ENCODE measurements around the gene LMNTD2.
"Not testable (repeated sequence)": the region's sequence is repeated elsewhere in the genome, so short reads cannot be mapped to it uniquely, and the experiment has no call there.

Gene LMNTD2

DNA sequence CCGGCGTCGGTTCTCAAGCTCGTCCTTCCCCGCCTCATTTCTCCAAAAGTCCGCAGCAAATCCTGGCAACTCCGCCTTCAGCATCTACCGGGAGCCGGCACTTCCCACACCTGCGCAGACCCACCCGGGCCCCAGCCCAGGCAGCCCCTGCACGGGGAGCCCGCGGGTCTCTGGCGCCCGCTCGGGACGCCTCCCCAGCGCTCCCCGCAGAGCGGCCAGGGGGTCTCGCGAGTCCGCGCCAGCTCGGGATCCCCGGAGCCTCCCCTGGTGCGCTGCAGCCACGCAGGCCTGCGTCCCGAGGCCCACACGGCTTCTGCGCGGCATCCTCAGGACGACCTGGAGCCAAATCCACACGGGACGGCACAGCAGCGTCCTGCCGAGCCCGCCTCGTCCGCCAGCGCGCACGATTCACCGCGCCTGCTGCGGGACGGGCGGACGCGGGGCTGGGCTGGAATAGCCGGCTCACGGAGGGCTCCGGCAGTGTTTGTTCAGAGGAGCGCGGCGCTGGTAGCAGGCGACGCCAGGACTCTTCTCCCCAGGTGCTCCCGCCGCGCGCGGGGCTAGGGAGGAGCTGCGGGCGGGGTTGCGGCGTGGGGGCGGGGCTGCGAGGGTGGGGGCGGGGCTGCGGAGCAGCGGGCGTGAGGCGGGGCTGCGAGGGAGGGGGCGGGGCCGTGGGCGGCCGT is 14.9 kb upstream of the LMNTD2 start:
- Histone ChIP-seq H3K27ac (ENCODE audit: low read depth, low read length) (no peak overlapping the region), H3K9me3 (ENCODE audit: insufficient read depth, low read depth, low read length) (no peaks in the 10 kb centered on the region), H3K4me3 (ENCODE audit: low read length) (peak overlapping the region; percentile 77), H3K4me1 (ENCODE audit: insufficient read depth, low read length) (peaks cover 9% of the 10 kb centered on the region; the same call in 1 of the 2 replicates), H3K27me3 (ENCODE audit: insufficient read depth, low read length) (peaks cover 22% of the 10 kb centered on the region), H3K9ac (ENCODE audit: low read depth, low read length) (peak overlapping the region; percentile 66; the same call in 1 of the 2 replicates), H3K36me3 (ENCODE audit: insufficient read depth, low read length) (peaks cover 6% of the 10 kb centered on the region; the same call in 1 of the 2 replicates)
- WGBS, result 1% methylated on average over 75 of the region's 81 CpGs

DNA sequence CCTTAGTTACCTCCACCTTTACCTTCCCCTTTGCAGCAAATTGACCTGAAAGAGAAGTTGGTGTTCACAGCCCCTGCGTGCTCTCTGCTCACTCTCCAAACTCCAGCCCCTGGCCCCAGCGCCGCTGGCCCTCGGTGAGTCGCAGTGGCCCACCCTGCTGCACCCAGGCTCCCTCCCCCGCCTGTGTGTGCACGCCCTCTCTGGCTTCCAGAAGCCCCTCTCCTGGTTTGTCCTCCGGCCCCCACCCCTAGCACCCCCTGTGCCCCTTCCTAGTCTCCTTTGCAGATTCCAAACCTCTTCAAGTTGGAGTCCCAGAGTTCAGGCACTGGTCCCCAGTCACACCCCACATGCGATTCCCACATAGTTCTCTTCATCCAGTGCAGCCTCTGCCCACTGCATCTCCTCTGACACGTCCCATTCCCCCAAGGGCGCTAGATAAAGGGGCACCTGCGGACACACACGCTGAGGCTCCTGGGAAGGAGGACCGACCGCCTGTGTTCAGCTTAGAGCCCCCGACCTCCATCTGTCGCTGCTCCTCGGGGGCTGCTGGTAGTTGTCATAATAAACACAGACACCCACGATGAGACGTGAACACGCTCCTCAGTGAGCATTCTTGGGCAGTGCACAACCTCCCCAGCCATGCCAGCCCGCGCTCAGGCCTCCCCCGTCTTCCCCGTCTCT is 14.2 kb upstream of the LMNTD2 start:
- Histone ChIP-seq H3K27ac (ENCODE audit: low read depth, low read length) (no peak overlapping the region), H3K9me3 (ENCODE audit: insufficient read depth, low read depth, low read length) (no peaks in the 10 kb centered on the region), H3K4me3 (ENCODE audit: low read length) (peak overlapping the region; percentile 77), H3K4me1 (ENCODE audit: insufficient read depth, low read length) (peaks cover 9% of the 10 kb centered on the region; the same call in 1 of the 2 replicates), H3K36me3 (ENCODE audit: insufficient read depth, low read length) (peaks cover 6% of the 10 kb centered on the region; the same call in 1 of the 2 replicates), H3K27me3 (ENCODE audit: insufficient read depth, low read length) (peaks cover 22% of the 10 kb centered on the region), H3K9ac (ENCODE audit: low read depth, low read length) (peak overlapping the region; percentile 66; the same call in 1 of the 2 replicates)
- 16% methylated on average over 25 of the region's 25 CpGs for WGBS

DNA sequence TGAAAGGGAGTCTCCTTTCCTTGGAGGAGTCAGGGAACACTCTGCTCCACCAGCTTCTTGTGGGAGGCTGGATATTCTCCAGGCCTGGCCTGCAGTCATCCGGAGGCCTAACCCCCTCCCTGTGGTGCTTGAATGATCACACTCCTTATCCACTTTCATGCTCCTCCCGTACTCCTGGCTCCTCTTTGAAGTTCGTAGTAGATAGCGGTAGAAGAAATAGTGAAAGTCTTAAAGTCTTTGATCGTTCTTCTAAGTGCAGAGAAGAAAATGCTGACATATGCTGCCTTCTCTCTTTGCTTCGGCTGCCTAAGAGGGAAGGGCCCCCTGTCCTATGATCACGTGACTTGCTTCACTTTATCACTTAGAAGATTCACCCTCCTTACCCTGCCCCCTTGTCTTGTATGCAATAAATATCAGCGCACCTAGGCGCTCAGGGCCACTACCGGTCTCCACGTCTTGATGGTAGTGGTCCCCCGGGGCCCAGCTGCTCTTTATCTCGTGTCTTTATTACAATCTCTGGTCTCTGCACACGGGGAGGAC is 13.6 kb upstream of the LMNTD2 start:
- H3K9ac ChIP-seq (ENCODE audit: low read depth, low read length), result not testable (repeated sequence)

DNA sequence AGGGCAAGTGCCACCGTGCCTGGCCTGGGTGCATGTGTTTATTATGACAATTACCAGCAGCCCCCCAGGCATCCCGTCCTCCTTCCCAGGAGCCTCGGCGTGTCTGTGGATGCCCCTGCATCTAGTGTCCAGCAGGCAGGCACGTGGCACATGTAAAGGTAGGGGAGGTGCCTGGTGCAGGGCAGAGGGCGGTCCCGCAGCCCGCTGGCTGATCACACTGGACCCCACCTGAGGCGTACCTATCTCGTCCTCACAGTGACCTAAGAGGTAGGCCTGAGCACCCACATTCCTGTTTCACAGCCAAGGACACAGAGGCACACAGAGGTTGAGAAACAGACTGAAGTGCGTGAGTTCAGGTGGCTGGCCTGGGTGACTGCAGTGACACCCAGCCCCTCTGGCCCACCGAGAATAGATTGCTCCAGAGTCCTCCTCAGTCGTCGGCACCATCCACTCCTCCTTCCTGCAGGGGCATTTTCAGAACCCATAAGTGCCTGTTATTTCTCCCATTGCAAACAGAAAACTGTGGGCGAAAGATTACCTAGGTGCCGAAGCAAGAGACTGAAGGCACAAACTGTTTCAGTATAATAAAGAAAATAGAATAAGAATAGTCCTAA is 12.7 kb upstream of the LMNTD2 start:
- Histone ChIP-seq H3K9me3 (ENCODE audit: insufficient read depth, low read depth, low read length) (no peaks in the 10 kb centered on the region), H3K36me3 (ENCODE audit: insufficient read depth, low read length) (peaks cover 2% of the 10 kb centered on the region; the same call in 1 of the 2 replicates), H3K4me3 (ENCODE audit: low read length) (no peak overlapping the region), H3K27me3 (ENCODE audit: insufficient read depth, low read length) (peaks cover 22% of the 10 kb centered on the region), H3K9ac (ENCODE audit: low read depth, low read length) (no peak overlapping the region), H3K27ac (ENCODE audit: low read depth, low read length) (no peak overlapping the region), H3K4me1 (ENCODE audit: insufficient read depth, low read length) (peaks cover 9% of the 10 kb centered on the region; the same call in 1 of the 2 replicates)
- 92% methylated on average over 15 of the region's 16 CpGs for WGBS

More for the DNA sequence above, 13.6 kb upstream of the LMNTD2 start:
- H3K27me3 ChIP-seq (ENCODE audit: insufficient read depth, low read length), result peaks cover 22% of the 10 kb centered on the region
- H3K4me1 ChIP-seq (ENCODE audit: insufficient read depth, low read length); H3K9me3 ChIP-seq (ENCODE audit: insufficient read depth, low read depth, low read length); H3K4me3 ChIP-seq (ENCODE audit: low read length); H3K36me3 ChIP-seq (ENCODE audit: insufficient read depth, low read length); H3K27ac ChIP-seq (ENCODE audit: low read depth, low read length): not testable (repeated sequence)
- WGBS, result 58% methylated on average over 13 of the region's 14 CpGs

DNA sequence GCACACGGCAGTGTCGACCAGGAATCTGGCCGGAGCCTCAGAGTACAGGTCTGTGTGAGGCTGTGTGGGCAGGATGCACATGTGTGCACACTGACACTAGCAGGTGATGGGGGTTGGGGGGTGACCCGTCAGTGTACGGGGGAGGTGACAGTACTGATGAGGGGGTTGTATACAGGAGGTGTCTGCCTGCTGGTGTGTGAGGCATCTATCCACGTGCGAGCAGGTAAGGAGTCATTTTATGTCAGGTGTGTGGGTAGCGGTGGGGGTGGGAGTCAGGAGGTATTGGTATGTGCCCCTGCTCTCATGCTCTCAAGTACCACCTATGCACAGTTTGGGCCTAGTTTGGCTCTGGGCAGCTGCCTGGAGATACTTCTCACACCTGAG is 11.3 kb upstream of the LMNTD2 start:
- no peak overlapping the region for H3K27ac ChIP-seq (ENCODE audit: low read depth, low read length)
- peaks cover 9% of the 10 kb centered on the region; the same call in 1 of the 2 replicates for H3K4me1 ChIP-seq (ENCODE audit: insufficient read depth, low read length)
- 0 out of 2 replicates have a peak, but pooled peaks cover 2% of the 10 kb centered on the region for H3K36me3 ChIP-seq (ENCODE audit: insufficient read depth, low read length)
- no peak overlapping the region for H3K9ac ChIP-seq (ENCODE audit: low read depth, low read length)
- H3K9me3 ChIP-seq (ENCODE audit: insufficient read depth, low read depth, low read length), result no peaks in the 10 kb centered on the region
- peaks cover 22% of the 10 kb centered on the region for H3K27me3 ChIP-seq (ENCODE audit: insufficient read depth, low read length)
- 67% methylated on average over 8 of the region's 8 CpGs for WGBS
- no peak overlapping the region for H3K4me3 ChIP-seq (ENCODE audit: low read length)

DNA sequence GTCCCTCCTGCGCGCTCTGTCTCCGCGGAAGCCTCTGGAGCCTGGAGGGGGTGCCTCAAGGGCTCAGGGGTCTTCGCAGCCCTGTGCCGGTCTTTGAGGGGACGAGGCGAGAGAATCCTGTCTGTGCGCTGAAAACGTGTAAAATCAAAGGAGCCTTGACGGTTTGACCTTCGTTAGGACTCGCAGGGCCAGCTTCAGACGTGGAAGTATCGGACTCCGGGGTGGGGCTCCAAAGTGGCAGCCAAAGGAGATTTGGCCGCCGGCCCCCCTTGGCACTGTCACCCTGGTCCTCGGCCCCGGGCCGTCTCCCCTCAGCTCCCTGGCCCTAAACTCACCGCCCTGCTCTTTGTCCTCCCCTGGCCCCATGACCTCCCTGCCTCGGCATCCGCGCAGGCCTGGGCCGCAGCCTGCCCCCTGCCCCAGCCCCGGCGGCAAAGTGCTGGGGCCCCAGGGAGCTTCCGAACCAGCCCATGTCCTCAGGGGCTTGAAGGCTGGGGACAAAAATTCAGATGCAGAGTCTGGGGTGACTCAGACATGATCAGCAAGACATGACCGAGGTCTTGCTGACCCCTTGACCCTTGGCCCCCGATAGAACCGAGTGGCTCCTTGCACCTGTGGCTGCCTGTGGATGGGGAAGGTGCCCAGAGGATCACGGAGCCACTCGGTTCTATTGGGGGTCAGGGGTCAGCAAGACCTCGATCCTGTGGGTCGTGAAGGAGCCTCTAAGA is 8.8 kb upstream of the LMNTD2 start:
- peak overlapping the region; percentile 66 for H3K9ac ChIP-seq (ENCODE audit: low read depth, low read length)
- peaks cover 12% of the 10 kb centered on the region for H3K4me1 ChIP-seq (ENCODE audit: insufficient read depth, low read length)
- H3K27me3 ChIP-seq (ENCODE audit: insufficient read depth, low read length), result peaks cover 9% of the 10 kb centered on the region
- no peak overlapping the region for H3K27ac ChIP-seq (ENCODE audit: low read depth, low read length)
- WGBS, result 48% methylated on average over 36 of the region's 36 CpGs
- 0 out of 2 replicates have a peak, but pooled peaks cover 3% of the 10 kb centered on the region for H3K36me3 ChIP-seq (ENCODE audit: insufficient read depth, low read length)
- H3K9me3 ChIP-seq (ENCODE audit: insufficient read depth, low read depth, low read length), result no peaks in the 10 kb centered on the region
- peak overlapping the region; percentile 65 for H3K4me3 ChIP-seq (ENCODE audit: low read length)

DNA sequence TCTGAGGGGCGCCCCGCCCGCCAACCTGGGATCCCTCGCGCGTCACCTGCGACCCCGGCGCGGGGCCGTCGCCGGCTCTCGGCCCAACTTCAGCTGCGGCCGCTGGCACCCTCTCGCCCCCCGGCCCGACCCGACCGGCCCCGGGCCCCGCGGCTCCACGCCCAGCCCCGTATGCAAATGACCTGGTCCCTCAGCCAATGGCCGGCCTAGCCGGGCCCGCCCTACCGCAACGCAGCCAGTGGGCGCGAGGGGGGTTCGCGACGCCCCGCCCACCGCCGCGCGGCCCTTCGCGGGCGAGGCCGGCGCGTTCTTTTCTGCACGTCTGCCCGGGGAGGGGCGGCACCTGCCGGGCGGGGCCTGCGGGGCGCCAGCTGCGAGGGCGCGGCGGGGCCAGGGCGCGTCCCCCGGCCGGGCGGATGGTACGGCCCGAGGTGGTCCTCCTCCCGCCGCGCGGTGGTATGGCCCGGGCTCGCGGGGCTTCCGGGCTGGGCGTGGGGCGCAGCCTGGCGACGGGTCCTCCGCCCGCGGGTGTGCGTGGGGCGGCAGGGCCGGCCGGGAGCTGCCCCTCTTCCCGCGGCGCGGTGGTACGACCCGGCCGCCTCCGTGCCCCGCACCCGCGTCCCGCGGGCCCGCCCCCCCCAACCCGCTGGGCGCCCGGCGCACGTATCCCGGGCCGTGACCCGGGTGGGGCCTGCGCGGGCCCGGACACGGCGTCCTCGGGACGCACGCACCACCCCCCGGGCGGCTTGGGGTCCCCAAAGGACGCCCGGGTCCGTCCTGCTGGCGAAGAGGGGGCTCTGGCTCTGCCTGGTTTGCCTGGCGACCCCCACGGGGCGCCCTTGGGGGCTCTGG is 8.0 kb upstream of the LMNTD2 start:
- Histone ChIP-seq H3K4me1 (ENCODE audit: insufficient read depth, low read length) (peaks cover 10% of the 10 kb centered on the region; the same call in 1 of the 2 replicates), H3K9ac (ENCODE audit: low read depth, low read length) (peak overlapping the region; percentile 66)
- WGBS, result 2% methylated on average over 123 of the region's 123 CpGs

DNA sequence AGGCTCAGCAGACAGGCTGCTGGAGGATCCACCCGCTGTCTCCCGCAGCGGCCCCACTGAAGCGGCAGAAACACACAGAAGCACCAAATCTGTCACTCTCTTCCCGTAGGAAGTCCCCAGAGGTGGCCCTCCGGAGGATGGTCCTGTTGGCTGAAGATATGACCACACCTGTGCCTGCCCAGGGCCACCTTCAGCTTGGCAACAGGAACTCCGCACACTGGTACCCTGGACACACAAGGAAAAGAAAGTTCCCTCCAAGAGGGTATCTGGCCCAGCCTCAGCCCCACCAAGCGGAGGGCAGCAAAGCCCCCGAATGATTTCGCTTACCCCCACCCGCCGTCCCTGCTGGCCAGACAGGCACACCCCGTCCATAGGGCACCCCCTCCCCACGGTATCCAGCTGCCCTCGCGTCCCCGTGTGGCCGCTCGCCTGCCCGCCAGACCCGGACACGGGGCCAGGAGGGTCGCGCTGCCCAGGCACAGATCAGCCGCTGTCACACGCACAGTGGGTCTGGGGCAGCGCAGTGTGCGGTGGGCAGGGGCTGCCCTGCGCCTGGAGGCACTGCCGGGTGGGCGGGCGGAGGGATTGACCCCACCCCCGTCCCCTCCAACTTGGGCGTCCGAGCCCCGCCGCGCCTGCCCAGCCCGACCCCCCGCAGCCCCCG is 7.2 kb upstream of the LMNTD2 start:
- peaks cover 13% of the 10 kb centered on the region; the same call in 1 of the 2 replicates for H3K36me3 ChIP-seq (ENCODE audit: insufficient read depth, low read length)
- no peaks in the 10 kb centered on the region for H3K9me3 ChIP-seq (ENCODE audit: insufficient read depth, low read depth, low read length)
- WGBS, result 20% methylated on average over 41 of the region's 41 CpGs
- H3K4me3 ChIP-seq (ENCODE audit: low read length), result peak overlapping the region; percentile 65
- H3K27ac ChIP-seq (ENCODE audit: low read depth, low read length), result no peak overlapping the region
- no peaks in the 10 kb centered on the region; the same call in 1 of the 2 replicates for H3K27me3 ChIP-seq (ENCODE audit: insufficient read depth, low read length)
- H3K4me1 ChIP-seq (ENCODE audit: insufficient read depth, low read length), result peaks cover 10% of the 10 kb centered on the region; the same call in 1 of the 2 replicates
- peak overlapping the region; percentile 25; the same call in 1 of the 2 replicates for H3K9ac ChIP-seq (ENCODE audit: low read depth, low read length)

More for the DNA sequence above, 8.0 kb upstream of the LMNTD2 start:
- Histone ChIP-seq H3K36me3 (ENCODE audit: insufficient read depth, low read length) (peaks cover 10% of the 10 kb centered on the region; the same call in 1 of the 2 replicates), H3K9me3 (ENCODE audit: insufficient read depth, low read depth, low read length) (no peaks in the 10 kb centered on the region), H3K27ac (ENCODE audit: low read depth, low read length) (no peak overlapping the region), H3K4me3 (ENCODE audit: low read length) (peak overlapping the region; percentile 65), H3K27me3 (ENCODE audit: insufficient read depth, low read length) (peaks cover 6% of the 10 kb centered on the region)

DNA sequence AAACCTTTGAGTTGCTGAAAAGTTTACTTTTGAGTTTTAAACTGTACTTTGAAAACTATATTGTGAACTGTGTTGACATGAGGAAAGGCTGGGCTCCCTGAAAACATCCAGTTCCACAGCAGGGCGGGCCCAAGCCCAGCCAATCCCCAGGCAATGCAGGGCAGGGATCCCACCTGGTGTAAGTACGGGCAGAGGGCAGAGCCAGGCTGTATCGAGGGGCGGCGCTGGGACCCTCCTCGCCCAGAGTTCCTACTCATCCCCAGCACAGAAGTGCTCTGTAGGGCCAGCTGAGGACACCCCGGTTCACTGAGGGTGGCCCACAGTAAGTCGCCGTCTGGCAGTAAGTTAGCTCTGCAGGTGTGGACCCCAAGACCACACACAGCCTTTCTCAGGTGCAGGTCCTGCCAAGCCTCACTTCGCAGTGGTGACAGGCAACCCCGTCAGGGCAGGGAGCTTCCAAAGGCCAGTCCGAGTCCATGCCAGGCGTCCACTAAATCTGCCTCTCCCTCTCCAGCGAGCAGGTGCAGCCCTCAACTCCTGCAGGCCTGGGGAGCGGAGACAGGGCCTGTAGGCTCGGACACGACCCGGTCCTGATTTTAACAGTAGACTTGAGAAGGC is 6.6 kb upstream of the LMNTD2 start:
- Histone ChIP-seq H3K4me3 (ENCODE audit: low read length) (peak overlapping the region; percentile 65; the same call in 1 of the 2 replicates), H3K36me3 (ENCODE audit: insufficient read depth, low read length) (peaks cover 13% of the 10 kb centered on the region; the same call in 1 of the 2 replicates), H3K4me1 (ENCODE audit: insufficient read depth, low read length) (peaks cover 10% of the 10 kb centered on the region; the same call in 1 of the 2 replicates), H3K9me3 (ENCODE audit: insufficient read depth, low read depth, low read length) (no peaks in the 10 kb centered on the region), H3K27me3 (ENCODE audit: insufficient read depth, low read length) (no peaks in the 10 kb centered on the region; the same call in 1 of the 2 replicates), H3K9ac (ENCODE audit: low read depth, low read length) (no peak overlapping the region), H3K27ac (ENCODE audit: low read depth, low read length) (no peak overlapping the region)
- WGBS, result 91% methylated on average over 18 of the region's 18 CpGs

Data from HUES64 (cell line).